ENCODE measurements around the gene R3HDM2.

GRCh38 chr12:57428965-57429364, 1.9 kb downstream of the R3HDM2 start:
- TF ChIP-seq EP300 (IDR thresholded peaks at IDR 0.05) (no peak), CTCF (IDR thresholded peaks at IDR 0.05) (no peak)
